GM12878 (cell line): ENCODE results near the gene DYNC1I1. TPM values are rescaled to one million over a fixed set of nuclear protein-coding genes. Genes with fewer than 3 reads are reported as not detected.

Experiments
- ATAC-seq: fragments of 200-7000 bp; cut with Tn5 transposase; 3 replicates; pipeline ENCODE4 v1.9.1; 2020; ENCODE audit warnings: mild to moderate bottlenecking, moderate library complexity
- BruUV-seq: library from RNA; stranded (reverse); fragments of 400-500 nt; replicated peaks from 2 replicates; lab custom pipeline; 2021; lab: Mats Ljungman, UMichigan
- CTCF ChIA-PET: fragments of 300-600 bp; sonication (Branson Sonifier 250); formaldehyde crosslinking; extraction: SDS; loops from one replicate; lab custom pipeline; 2021; ENCODE audit warnings: inconsistent platforms; lab: Yijun Ruan, JAX
- POLR2A ChIA-PET: fragments of 350-600 bp; formaldehyde crosslinking; extraction: SDS; loops from one replicate; lab custom pipeline; 2021; ENCODE audit warnings: inconsistent platforms; lab: Charles Lee
- RAD21 ChIA-PET: fragments of 300-600 bp; sonication (Branson Sonifier 250); formaldehyde crosslinking; loops from one replicate; lab custom pipeline; 2023; ENCODE audit warnings: antibody characterized with exemption; ENCODE audit not compliant: unreplicated experiment; lab: Charles Lee
- SMC1A ChIA-PET: fragments of 300-600 bp; sonication (Branson Sonifier 250); formaldehyde crosslinking; loops from one replicate; lab custom pipeline; 2023; ENCODE audit not compliant: unreplicated experiment, uncharacterized antibody; lab: Charles Lee
- DNase-seq: peaks from one replicate; pipeline ENCODE4 v3.0.0-alpha.2; 2011; ENCODE audit warnings: low read depth, low spot score
- FAIRE-seq: peaks from 3 replicates; lab custom pipeline; 2011; peaks lifted over from hg19 to GRCh38; lab: Jason Lieb, UNC
- H2AFZ ChIP-seq: 2 replicates; pipeline ENCODE4 v1.6.0; 2011; ENCODE audit warnings: low read depth, low read length, control low read depth; ENCODE audit not compliant: control insufficient read depth
- H3K27ac ChIP-seq: 2 replicates; pipeline ENCODE4 v1.5.1; 2011; ENCODE audit warnings: control low read depth; ENCODE audit not compliant: control insufficient read depth, insufficient read depth
- H3K27me3 ChIP-seq, 2 experiments: replicated peaks in 1 of 2; 2 replicates each; pipeline versions ENCODE4 v1.6.0 to v1.6.1; 2011; ENCODE audit warnings: low read length in 1 of 2; ENCODE audit not compliant: control insufficient read depth in 2 of 2, insufficient read depth in 2 of 2
- H3K36me3 ChIP-seq, 2 experiments: 2 replicates each; pipeline ENCODE4 v1.5.1; 2011; ENCODE audit warnings: low read length in 1 of 2; ENCODE audit not compliant: control insufficient read depth in 2 of 2, insufficient read depth in 2 of 2
- H3K4me1 ChIP-seq: 2 replicates; pipeline ENCODE4 v1.6.1; 2011; ENCODE audit warnings: mild to moderate bottlenecking, low read length, moderate library complexity, mixed read lengths; ENCODE audit not compliant: control insufficient read depth, insufficient read depth
- H3K4me2 ChIP-seq: 2 replicates; pipeline ENCODE4 v1.6.0; 2011; ENCODE audit warnings: control low read depth; ENCODE audit not compliant: control insufficient read depth, insufficient read depth
- H3K4me3 ChIP-seq: fragments of 200-600 bp; sonication (generic); 2 replicates; pipeline ENCODE4 v1.5.1; 2016
- H3K79me2 ChIP-seq: 2 replicates; pipeline ENCODE4 v1.6.0; 2011; ENCODE audit warnings: low read length; ENCODE audit not compliant: control insufficient read depth, insufficient read depth
- H3K9ac ChIP-seq: 2 replicates; pipeline ENCODE4 v1.8.0; 2011; ENCODE audit warnings: low read length, control low read depth, mixed read lengths; ENCODE audit not compliant: control insufficient read depth, insufficient read depth
- H3K9me3 ChIP-seq: replicated peaks from 3 replicates; pipeline ENCODE4 v1.5.1; 2011; ENCODE audit warnings: mild to moderate bottlenecking, low read length; ENCODE audit not compliant: control insufficient read depth, insufficient read depth
- H4K20me1 ChIP-seq: 2 replicates; pipeline ENCODE4 v1.6.0; 2011; ENCODE audit not compliant: control insufficient read depth, insufficient read depth
- ETV6 ChIP-seq, 2 experiments: fragments of 450-650 bp in 1 of 2; IDR thresholded peaks in 1 of 2; conservative IDR thresholded peaks in 1 of 2; 2 replicates each; pipeline ENCODE4 v1.6.1; 2014; ENCODE audit warnings: antibody characterized with exemption in 1 of 2, borderline replicate concordance in 1 of 2, low read depth in 1 of 2, mild to moderate bottlenecking in 1 of 2, moderate library complexity in 1 of 2
- HDAC2 ChIP-seq: fragments of 200-600 bp; sonication (generic); IDR thresholded peaks from 2 replicates; pipeline ENCODE4 v1.6.1; 2017
- NFXL1 ChIP-seq: fragments of 450-650 bp; IDR thresholded peaks from 2 replicates; pipeline ENCODE4 v1.6.1; 2017; ENCODE audit warnings: antibody characterized with exemption, mild to moderate bottlenecking, borderline replicate concordance
- NR2F1 ChIP-seq: fragments of 450-650 bp; conservative IDR thresholded peaks from 2 replicates; pipeline ENCODE4 v1.6.1; 2017; ENCODE audit warnings: mild to moderate bottlenecking
- SIN3A ChIP-seq: IDR thresholded peaks from 2 replicates; pipeline ENCODE4 v1.6.1; 2012; ENCODE audit warnings: low read depth, low read length, improper control_type of control experiment
- WGBS: methylation state at CpG from one replicate; pipeline ENCODE4 v1.1.6; 2016; ENCODE audit warnings: low lambda C conversion rate; ENCODE audit not compliant: insufficient replicate concordance, insufficient coverage; ENCODE audit errors: missing lambda C conversion rate; 5-methylcytosine and 5-hydroxymethylcytosine counted together
- in situ Hi-C: fragments of 300-500 bp; cut with MboI; formaldehyde crosslinking; loops from 9 replicates; pipeline ENCODE4 v1.14.3; 2018; ENCODE audit warnings: mixed read lengths
- intact Hi-C: fragments of 100-400 bp; cut with micrococcal nuclease; formaldehyde crosslinking; loops from one replicate; pipeline ENCODE4 v1.14.2; 2022; ENCODE audit not compliant: unreplicated experiment
- polyA plus RNA-seq, 11 experiments: library from polyadenylated mRNA; depleted of rRNA in 4 of 11; unstranded in 6 of 11; stranded (reverse) in 5 of 11; fragments of >200 nt; fragmentation: Nextera tagmentation in 4 of 11; fragmentation: Illumina TruSeq in 1 of 11; extraction: Ambion mirVana in 4 of 11; extraction: Trizol in 1 of 11; gene quantifications; 1 replicate in 1 of 11; 2 replicates in 10 of 11; pipeline versions ENCODE4 v1.2.1 to v1.2.3, GENCODE V29; 2011 to 2016; ENCODE audit warnings: inconsistent platforms in 2 of 11, missing spikeins in 2 of 11, low read depth in 1 of 11
- total RNA-seq, 4 experiments: library from RNA; depleted of rRNA in 3 of 4; stranded (reverse); fragments of >200 nt in 3 of 4; fragmentation: Illumina TruSeq in 1 of 4; extraction: Trizol in 1 of 4; gene quantifications; 2 replicates each; pipeline versions ENCODE4 v1.2.1 to v1.2.3, GENCODE V29; 2013 to 2021
- TF ChIP-seq, protein P1 (sequence below): fragments of 450-650 bp; IDR thresholded peaks from 2 replicates; pipeline ENCODE4 v1.6.1; 2018; ENCODE audit warnings: mild to moderate bottlenecking, low read depth, moderate library complexity; ENCODE audit not compliant: partially characterized antibody

Gene DYNC1I1
- total and polyA plus RNA-seq, 10 of the 15 experiments (the other 5 are each of a cell fraction or from before 2014, with no cell fraction given): 0.05 to 0.91 (median 0.14) TPM; not detected in 3

DNA sequence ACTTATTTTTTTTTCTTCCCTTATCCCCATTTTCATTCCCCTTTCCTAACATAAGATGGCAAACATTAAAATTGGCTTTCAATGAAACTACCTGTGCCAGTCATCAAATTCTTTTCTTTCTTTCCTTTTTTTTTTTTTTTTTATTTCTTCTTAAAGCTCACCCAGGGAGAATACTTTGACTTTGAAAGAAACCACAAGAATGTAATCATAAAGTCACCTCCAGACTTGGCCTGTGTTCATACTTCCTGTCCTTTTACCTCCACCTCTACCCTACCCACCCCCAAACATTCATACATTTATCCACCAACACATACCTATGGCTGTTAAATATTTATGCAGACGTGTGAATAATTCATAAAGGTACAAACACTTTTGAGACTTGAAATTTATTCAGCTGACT lies 295.0 kb downstream of the DYNC1I1 start (continued):
- TF ChIP-seq ETV6 (conservative IDR thresholded peaks at IDR 0.05 in 1 of 2, IDR thresholded peaks at IDR 0.05 in 1 of 2; ENCODE audit: borderline replicate concordance in 1 of 2, low read depth in 1 of 2) (no peak), NFXL1 (no peak)
- TF ChIP-seq, protein P1, sequence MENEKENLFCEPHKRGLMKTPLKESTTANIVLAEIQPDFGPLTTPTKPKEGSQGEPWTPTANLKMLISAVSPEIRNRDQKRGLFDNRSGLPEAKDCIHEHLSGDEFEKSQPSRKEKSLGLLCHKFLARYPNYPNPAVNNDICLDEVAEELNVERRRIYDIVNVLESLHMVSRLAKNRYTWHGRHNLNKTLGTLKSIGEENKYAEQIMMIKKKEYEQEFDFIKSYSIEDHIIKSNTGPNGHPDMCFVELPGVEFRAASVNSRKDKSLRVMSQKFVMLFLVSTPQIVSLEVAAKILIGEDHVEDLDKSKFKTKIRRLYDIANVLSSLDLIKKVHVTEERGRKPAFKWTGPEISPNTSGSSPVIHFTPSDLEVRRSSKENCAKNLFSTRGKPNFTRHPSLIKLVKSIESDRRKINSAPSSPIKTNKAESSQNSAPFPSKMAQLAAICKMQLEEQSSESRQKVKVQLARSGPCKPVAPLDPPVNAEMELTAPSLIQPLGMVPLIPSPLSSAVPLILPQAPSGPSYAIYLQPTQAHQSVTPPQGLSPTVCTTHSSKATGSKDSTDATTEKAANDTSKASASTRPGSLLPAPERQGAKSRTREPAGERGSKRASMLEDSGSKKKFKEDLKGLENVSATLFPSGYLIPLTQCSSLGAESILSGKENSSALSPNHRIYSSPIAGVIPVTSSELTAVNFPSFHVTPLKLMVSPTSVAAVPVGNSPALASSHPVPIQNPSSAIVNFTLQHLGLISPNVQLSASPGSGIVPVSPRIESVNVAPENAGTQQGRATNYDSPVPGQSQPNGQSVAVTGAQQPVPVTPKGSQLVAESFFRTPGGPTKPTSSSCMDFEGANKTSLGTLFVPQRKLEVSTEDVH: no peak

DNA sequence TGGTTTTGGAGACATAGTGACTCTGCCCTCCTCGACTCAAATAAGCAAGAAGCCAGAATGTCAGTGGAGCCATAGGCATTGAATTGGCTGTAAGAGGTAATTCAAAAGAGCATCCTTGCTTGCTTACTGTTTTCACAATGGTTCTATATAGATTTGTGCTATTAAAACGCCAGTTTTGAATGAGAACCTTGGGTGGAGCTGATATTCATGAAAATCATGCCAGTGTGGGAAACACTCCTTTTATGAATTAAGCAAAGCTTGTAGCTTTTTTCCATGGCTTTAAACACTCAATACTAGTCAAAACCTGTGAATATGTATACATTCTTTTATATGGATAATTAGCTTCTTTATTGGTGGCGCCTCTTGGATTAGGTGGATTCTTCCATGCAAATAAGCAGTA lies 297.0 kb downstream of the DYNC1I1 start:
- WGBS: 21% methylated on average over 3 of the region's 3 CpGs
- H3K4me3 ChIP-seq: no peak overlapping the region
- RAD21 ChIA-PET: no interaction called here
- H3K27me3 ChIP-seq: no peaks in the 10 kb centered on the region
- no peak for FAIRE-seq
- no peak overlapping the region for H3K9ac ChIP-seq
- in situ Hi-C loops: no loop called here
- H2AFZ ChIP-seq: no peak overlapping the region
- H3K36me3 ChIP-seq: no peaks in the 10 kb centered on the region
- TF ChIP-seq HDAC2 (no peak), SIN3A (no peak), NR2F1 (no peak)
- TF ChIP-seq, all 136 proteins: peak for 0
- Histone ChIP-seq H3K4me1 (no peaks in the 10 kb centered on the region), H3K9me3 (no peaks in the 10 kb centered on the region), H4K20me1 (no peaks in the 10 kb centered on the region), H3K79me2 (no peaks in the 10 kb centered on the region), H3K27ac (no peak overlapping the region), H3K4me2 (no peak overlapping the region)
- no TSS peak for BruUV-seq
- no peak for ATAC-seq
- ChIA-PET CTCF (no interaction called here), POLR2A (no interaction called here), SMC1A (interaction anchor here (1.7 kb wide), 1 partner anchor 958 kb away, joined by 4 read pairs; no protein-coding TSS in a partner anchor)
- DNase-seq: no peak
- intact Hi-C loops: no loop called here
